Endothelial cell of umbilical vein (primary cell): ENCODE measurements around the gene GTF2IRD1. TPM values are rescaled to one million over a fixed set of nuclear protein-coding genes. Genes with fewer than 3 reads are reported as not detected.

Source experiments
- BruUV-seq: library from RNA; stranded (reverse); fragments of 400-500 nt; replicated peaks from 2 replicates; lab custom pipeline; 2021; lab: Mats Ljungman, UMichigan
- CTCF ChIA-PET: fragments of 300-600, 350-600 bp; sonication (Branson Sonifier 250); formaldehyde crosslinking; loops from one replicate; lab custom pipeline; 2021; ENCODE audit warnings: antibody characterized with exemption, inconsistent platforms; lab: Charles Lee
- POLR2A ChIA-PET: fragments of 300-600, 350-600 bp; sonication (Branson Sonifier 250); formaldehyde crosslinking; loops from one replicate; lab custom pipeline; 2021; ENCODE audit warnings: antibody characterized with exemption, inconsistent platforms; lab: Charles Lee
- DNase-seq: peaks from one replicate; pipeline ENCODE4 v3.0.0-alpha.2; 2011; ENCODE audit warnings: low read depth, low spot score
- FAIRE-seq: peaks from 2 replicates; lab custom pipeline; 2011; peaks lifted over from hg19 to GRCh38; lab: Jason Lieb, UNC
- H2AFZ ChIP-seq: 2 replicates; pipeline ENCODE4 v1.6.0; 2012; ENCODE audit warnings: low read depth, low read length, control low read depth, inconsistent platforms
- H3K27ac ChIP-seq: 2 replicates; pipeline ENCODE4 v1.5.1; 2011; ENCODE audit warnings: low read depth, mild to moderate bottlenecking, control low read depth, low read length, moderate library complexity; ENCODE audit not compliant: insufficient read depth
- H3K27me3 ChIP-seq, 2 experiments: 2 replicates each; pipeline versions ENCODE4 v1.6.0 to v1.6.1; 2011; ENCODE audit warnings: low read length in 2 of 2, mixed read lengths in 1 of 2; ENCODE audit not compliant: control insufficient read depth in 2 of 2, insufficient read depth in 2 of 2
- H3K36me3 ChIP-seq, 2 experiments: 2 replicates in 1 of 2; 3 replicates in 1 of 2; pipeline ENCODE4 v1.5.1; 2011; ENCODE audit warnings: low read length in 2 of 2, mild to moderate bottlenecking in 1 of 2, moderate library complexity in 1 of 2; ENCODE audit not compliant: control insufficient read depth in 2 of 2, insufficient read depth in 2 of 2; ENCODE audit errors: extremely low read depth in 1 of 2
- H3K4me1 ChIP-seq: 3 replicates; pipeline ENCODE4 v1.5.1; 2011; ENCODE audit warnings: mild to moderate bottlenecking, low read length; ENCODE audit not compliant: control insufficient read depth, insufficient read depth; ENCODE audit errors: extremely low read depth
- H3K4me2 ChIP-seq: 2 replicates; pipeline ENCODE4 v1.6.1; 2011; ENCODE audit warnings: low read length, control low read depth, mixed read lengths; ENCODE audit not compliant: insufficient read depth
- H3K4me3 ChIP-seq, 3 experiments: fragments of 200-600 bp in 1 of 3; sonication (generic), shearing (Covaris generic) in 1 of 3; replicated peaks in 1 of 3; 2 replicates each; pipeline ENCODE4 v1.5.1; 2011 to 2016; ENCODE audit warnings: control low read depth in 3 of 3, low read length in 3 of 3, mild to moderate bottlenecking in 2 of 3, inconsistent platforms in 1 of 3, low read depth in 1 of 3, moderate library complexity in 1 of 3; ENCODE audit not compliant: insufficient read depth in 1 of 3
- H3K79me2 ChIP-seq: 2 replicates; pipeline ENCODE4 v1.6.0; 2012; ENCODE audit warnings: low read length, inconsistent platforms; ENCODE audit not compliant: control insufficient read depth, insufficient read depth
- H3K9ac ChIP-seq: replicated peaks from 2 replicates; pipeline ENCODE3; 2011; ENCODE audit warnings: low read length, control low read depth; ENCODE audit not compliant: insufficient read depth; ENCODE audit errors: extremely low read depth
- H3K9me1 ChIP-seq: replicated peaks from 3 replicates; pipeline ENCODE4 v1.6.0; 2011; ENCODE audit warnings: mild to moderate bottlenecking, low read length; ENCODE audit not compliant: control insufficient read depth, insufficient read depth; ENCODE audit errors: extremely low read depth
- H3K9me3 ChIP-seq: replicated peaks from 2 replicates; pipeline ENCODE4 v1.5.1; 2012; ENCODE audit warnings: low read length, inconsistent platforms; ENCODE audit not compliant: control insufficient read depth, insufficient read depth
- H4K20me1 ChIP-seq: replicated peaks from 2 replicates; pipeline ENCODE3; 2011; ENCODE audit warnings: mild to moderate bottlenecking, low read length; ENCODE audit not compliant: control insufficient read depth, insufficient read depth; ENCODE audit errors: extremely low read depth
- CTCF ChIP-seq, 2 donors: IDR thresholded peaks; 1 replicate in 1 of 2; 2 replicates in 1 of 2; pipeline ENCODE4 v1.5.1; 2011; ENCODE audit warnings: low read length in 2 of 2, mild to moderate bottlenecking in 2 of 2, moderate library complexity in 2 of 2, control low read depth in 1 of 2, inconsistent platforms in 1 of 2, low read depth in 1 of 2; ENCODE audit not compliant: insufficient read depth in 1 of 2; ENCODE audit errors: extremely low read depth in 1 of 2
- EZH2 ChIP-seq: IDR thresholded peaks from 2 replicates; pipeline ENCODE4 v1.6.1; 2012; ENCODE audit warnings: borderline replicate concordance, low read depth, mild to moderate bottlenecking, moderate library complexity, low read length, inconsistent platforms; ENCODE audit not compliant: severe bottlenecking
- FOS ChIP-seq: IDR thresholded peaks from 2 replicates; pipeline ENCODE4 v1.6.1; 2011; ENCODE audit warnings: mild to moderate bottlenecking, low read length, moderate library complexity, borderline replicate concordance; ENCODE audit not compliant: insufficient read depth
- GATA2 ChIP-seq: IDR thresholded peaks from 2 replicates; pipeline ENCODE4 v1.7.0; 2011; ENCODE audit warnings: low read depth, mild to moderate bottlenecking, moderate library complexity, mixed read lengths, low read length; ENCODE audit not compliant: insufficient read length, insufficient read depth
- JUN ChIP-seq: IDR thresholded peaks from 2 replicates; pipeline ENCODE4 v1.6.1; 2011; ENCODE audit warnings: borderline replicate concordance, low read depth; ENCODE audit not compliant: insufficient read length, insufficient read depth
- MAX ChIP-seq: IDR thresholded peaks from 2 replicates; pipeline ENCODE4 v1.6.1; 2011; ENCODE audit not compliant: insufficient read depth, insufficient read length
- MYC ChIP-seq: IDR thresholded peaks from one replicate; pipeline ENCODE4 v1.6.1; 2011; ENCODE audit warnings: mild to moderate bottlenecking, low read depth, low read length
- POLR2A ChIP-seq: IDR thresholded peaks from 2 replicates; pipeline ENCODE4 v1.6.1; 2012; ENCODE audit warnings: low read depth, mild to moderate bottlenecking, control low read depth, low read length
- POLR2AphosphoS5 ChIP-seq: IDR thresholded peaks from 2 replicates; pipeline ENCODE4 v1.6.1; 2012; ENCODE audit warnings: low read depth, mild to moderate bottlenecking, control low read depth, low read length, moderate library complexity; ENCODE audit not compliant: insufficient read depth
- dilution Hi-C: fragments of 300-500 bp; cut with MboI; formaldehyde crosslinking; loops from one replicate; pipeline ENCODE4 v1.15.0; 2019; ENCODE audit warnings: low sequenced_read_pairs; ENCODE audit not compliant: extremely low pct_ligation_motif_present
- intact Hi-C: fragments of 100-400 bp; cut with micrococcal nuclease; formaldehyde crosslinking; loops from one replicate; pipeline ENCODE4 v1.10.0; 2022
- polyA plus RNA-seq, 4 experiments: library from polyadenylated mRNA; depleted of rRNA in 3 of 4; stranded (reverse) in 3 of 4; unstranded in 1 of 4; fragments of >200 nt; gene quantifications; 2 replicates each; pipeline versions ENCODE4 v1.2.1 to v1.2.3, GENCODE V29; 2011 to 2012; ENCODE audit warnings: missing spikeins in 1 of 4
- total RNA-seq: library from RNA; stranded (reverse); gene quantifications from 2 replicates; pipeline ENCODE4 v1.2.3, GENCODE V29; 2021

Gene GTF2IRD1
- total and polyA plus RNA-seq, 2 donors (not counting 3 experiments of a cell fraction or from before 2014, with no cell fraction given), result 14.2 to 24.2 TPM

GRCh38 chr7:74632505-74632904 is 178.8 kb downstream of the GTF2IRD1 start:
- no peak for TF ChIP-seq FOS
- no peak for TF ChIP-seq JUN
- TF ChIP-seq EZH2, result no peak
- TF ChIP-seq CTCF (IDR thresholded peaks at IDR 0.05; ENCODE audit: extremely low read depth in 1 of 2, insufficient read depth in 1 of 2, low read depth in 1 of 2, low read length in 2 of 2), result no peak
- TF ChIP-seq POLR2AphosphoS5, result no peak
- TF ChIP-seq POLR2A, result no peak
- TF ChIP-seq MYC, result no peak
- TF ChIP-seq MAX, result no peak
- TF ChIP-seq GATA2, result no peak

More at GRCh38 chr7:74632505-74632904, 178.8 kb downstream of the GTF2IRD1 start:
- H3K79me2 ChIP-seq, result no peaks in the 10 kb centered on the region
- H3K9me3 ChIP-seq, result no peaks in the 10 kb centered on the region
- ChIA-PET POLR2A (interaction anchor here (0.6 kb wide), 1 partner anchor 1028 kb away, joined by 3 read pairs; no protein-coding TSS in a partner anchor), CTCF (interaction anchor here (1.0 kb wide), 1 partner anchor 9 kb away, joined by 3 read pairs; no protein-coding TSS in a partner anchor)
- no peak overlapping the region for H3K27ac ChIP-seq
- H3K9ac ChIP-seq, result no peak overlapping the region
- no peak overlapping the region for H3K4me3 ChIP-seq
- no peak for DNase-seq
- intact Hi-C loops (no loop called here), dilution Hi-C loops (no loop called here)
- no peak for FAIRE-seq
- BruUV-seq, result no TSS peak
- no peak overlapping the region for H3K4me2 ChIP-seq
- H3K27me3 ChIP-seq, result no peaks in the 10 kb centered on the region
- H3K4me1 ChIP-seq, result no peaks in the 10 kb centered on the region
- H3K36me3 ChIP-seq, result no peaks in the 10 kb centered on the region
- no peak overlapping the region for H2AFZ ChIP-seq
- H4K20me1 ChIP-seq, result no peaks in the 10 kb centered on the region
- H3K9me1 ChIP-seq, result no peaks in the 10 kb centered on the region
